HG02938 (cell line): ENCODE measurements around the gene PTTG1IP.
"Not testable (repeated sequence)": the region's sequence is repeated elsewhere in the genome, so short reads cannot be mapped to it uniquely, and the experiment has no call there.

Experiments
- ATAC-seq: cut with Tn5 transposase; IDR thresholded peaks from one replicate; pipeline ENCODE4 v1.9.1; 2021; ENCODE audit warnings: mild to moderate bottlenecking, moderate library complexity; ENCODE audit not compliant: unreplicated experiment

The PTTG1IP gene

DNA sequence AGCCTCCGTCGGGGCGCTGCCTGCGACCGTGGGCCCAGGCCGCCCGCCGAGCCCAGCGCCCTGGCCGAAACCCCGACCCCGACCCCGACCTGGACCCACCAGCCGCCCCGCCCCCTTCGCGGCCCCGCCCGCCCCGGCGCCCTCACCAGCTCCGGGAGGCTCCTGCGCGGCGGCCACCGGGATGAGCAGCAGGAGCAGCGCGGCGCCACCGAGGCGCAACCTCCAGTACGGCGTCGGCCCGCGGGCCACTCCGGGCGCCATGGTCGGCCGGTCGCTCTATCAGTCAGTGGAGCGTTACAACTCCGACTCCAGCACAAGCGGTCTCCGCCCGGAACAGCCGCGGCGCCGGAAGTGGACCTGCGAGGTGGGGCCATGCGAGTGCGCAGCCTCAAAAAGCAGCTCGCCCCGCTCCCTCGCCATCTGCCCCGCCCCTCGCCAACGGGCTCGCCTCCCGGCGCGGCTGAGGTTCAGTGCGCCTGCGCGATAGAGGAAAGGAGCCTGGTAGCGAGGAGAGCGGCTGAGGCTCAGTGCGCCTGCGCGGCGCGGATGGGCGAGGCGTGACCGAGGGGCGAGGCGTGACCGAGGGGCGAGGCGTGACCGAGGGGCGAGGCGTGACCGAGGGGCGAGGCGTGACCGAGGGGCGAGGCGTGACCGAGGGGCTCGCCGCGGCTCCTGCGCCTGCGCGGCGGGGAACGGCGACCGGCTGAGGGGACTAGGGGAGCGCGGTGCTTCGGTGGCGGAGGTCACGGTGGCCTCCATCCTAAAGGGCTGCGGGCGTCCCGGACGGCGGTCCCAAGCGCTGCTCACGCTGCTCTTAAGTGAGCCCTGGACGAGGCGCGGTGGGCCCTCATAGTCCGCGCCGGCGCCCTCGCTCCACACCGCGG, at the start of gene PTTG1IP:
Gene PTTG1IP (minus strand): TSS at position 335 of the 884 bp plus-strand sequence. CDS start 74 bp downstream, at position 261.
- peak; percentile 59 for ATAC-seq

GRCh38 chr21:44921928-44922327, 48.4 kb upstream of the PTTG1IP start:
- no peak for ATAC-seq

- no peak for ATAC-seq
These were observed 47.5 kb upstream of the PTTG1IP start, which contains the start of gene ITGB2 for GRCh38 chr21:44920694-44921604. Gene ITGB2 (minus strand): TSS chr21:44920899. CDS start chr21:44910782, 10,117 bp downstream.

DNA sequence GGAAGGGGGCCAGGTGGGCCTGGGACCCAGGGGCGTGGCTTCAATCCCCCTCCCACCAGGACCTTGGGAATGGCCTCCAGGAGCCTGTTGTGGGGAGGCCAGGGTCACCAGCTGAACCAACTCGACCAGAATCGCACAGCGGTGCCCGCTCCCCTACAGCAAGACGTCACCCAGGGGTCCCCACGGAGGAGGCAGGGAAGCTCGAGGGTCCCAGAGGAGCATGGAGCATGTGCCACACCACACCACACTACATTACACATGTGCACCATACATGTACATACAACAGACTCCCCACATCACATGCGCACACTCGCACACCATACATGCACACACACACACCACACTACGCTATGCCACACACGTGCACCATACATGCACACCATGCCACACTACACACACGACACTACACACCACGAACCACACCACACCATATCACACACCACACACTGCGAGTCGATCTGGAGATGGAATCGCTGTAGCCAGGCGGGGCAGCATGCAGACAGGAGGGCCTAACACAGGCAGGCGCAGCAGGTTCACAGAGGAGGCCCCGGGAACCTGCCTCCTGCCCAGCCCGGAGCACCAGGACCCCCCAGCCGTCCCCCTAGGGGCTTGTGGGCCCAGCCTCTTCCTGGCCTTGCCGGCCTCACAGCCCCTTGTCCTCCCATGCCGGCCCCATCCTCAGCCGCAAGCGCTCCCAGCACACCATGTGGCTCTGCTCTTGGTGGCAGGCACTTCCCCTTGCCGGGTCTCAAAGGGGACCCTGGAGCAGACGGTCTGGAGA, 46.6 kb upstream of the PTTG1IP start:
- no peak for ATAC-seq

DNA sequence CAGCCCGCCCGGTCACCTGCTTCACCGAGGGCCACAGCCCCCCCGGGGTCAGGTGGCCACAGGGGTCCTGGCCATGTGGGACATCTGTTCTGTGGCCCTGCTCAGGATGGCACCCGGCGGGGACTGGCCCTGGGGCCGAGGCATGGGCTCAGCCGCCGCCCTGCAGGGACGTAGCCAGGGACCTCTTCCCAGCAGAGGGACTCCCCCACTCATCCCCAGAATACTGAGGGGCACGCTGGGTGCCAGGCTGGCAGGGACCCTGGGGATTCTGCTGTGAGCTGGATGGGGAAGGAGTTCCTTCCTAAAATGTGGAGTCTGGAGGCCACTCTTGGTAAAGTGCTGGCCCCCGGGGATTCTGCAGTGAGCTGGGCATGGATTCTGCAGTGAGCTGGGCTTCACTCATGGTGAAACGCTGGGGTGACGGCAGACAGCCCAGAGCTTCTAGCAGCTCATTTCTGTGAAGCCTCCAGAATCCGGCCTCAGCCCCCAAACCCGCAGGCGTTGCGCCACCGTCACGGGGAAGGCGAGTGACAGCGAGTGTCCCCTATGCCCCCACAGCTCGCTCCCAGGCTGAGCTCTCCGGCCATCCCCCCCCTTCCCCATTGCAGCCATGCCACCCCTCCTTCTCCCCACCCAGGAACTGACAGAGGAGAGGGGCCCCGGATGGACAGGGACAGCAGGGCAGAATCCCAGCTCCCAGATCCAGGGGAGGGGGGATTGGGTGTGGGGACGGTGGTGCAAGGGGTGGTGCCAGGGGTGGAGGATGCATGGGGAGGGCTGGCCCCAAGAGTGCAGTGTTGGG, 45.8 kb upstream of the PTTG1IP start:
- no peak for ATAC-seq

GRCh38 chr21:44918581-44919033, 45.1 kb upstream of the PTTG1IP start:
- no peak for ATAC-seq

DNA sequence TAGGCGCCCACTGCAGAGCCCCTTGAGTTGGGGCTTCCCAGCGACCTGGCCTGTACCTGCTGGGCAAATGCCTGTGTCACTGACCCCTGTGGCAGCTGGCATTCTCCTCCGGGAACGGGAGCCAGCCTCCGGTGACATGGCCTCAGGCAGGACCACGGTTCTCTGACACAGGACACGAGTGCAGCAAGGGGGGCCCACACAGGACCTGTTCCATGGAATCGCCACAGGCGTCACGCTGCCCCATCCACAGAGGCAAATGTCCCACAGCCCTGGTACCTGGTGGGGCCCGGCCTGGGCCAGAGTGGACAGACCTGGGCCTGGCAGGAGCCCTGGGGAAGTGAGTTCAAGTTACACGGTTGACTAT, 44.6 kb upstream of the PTTG1IP start:
- no peak for ATAC-seq

DNA sequence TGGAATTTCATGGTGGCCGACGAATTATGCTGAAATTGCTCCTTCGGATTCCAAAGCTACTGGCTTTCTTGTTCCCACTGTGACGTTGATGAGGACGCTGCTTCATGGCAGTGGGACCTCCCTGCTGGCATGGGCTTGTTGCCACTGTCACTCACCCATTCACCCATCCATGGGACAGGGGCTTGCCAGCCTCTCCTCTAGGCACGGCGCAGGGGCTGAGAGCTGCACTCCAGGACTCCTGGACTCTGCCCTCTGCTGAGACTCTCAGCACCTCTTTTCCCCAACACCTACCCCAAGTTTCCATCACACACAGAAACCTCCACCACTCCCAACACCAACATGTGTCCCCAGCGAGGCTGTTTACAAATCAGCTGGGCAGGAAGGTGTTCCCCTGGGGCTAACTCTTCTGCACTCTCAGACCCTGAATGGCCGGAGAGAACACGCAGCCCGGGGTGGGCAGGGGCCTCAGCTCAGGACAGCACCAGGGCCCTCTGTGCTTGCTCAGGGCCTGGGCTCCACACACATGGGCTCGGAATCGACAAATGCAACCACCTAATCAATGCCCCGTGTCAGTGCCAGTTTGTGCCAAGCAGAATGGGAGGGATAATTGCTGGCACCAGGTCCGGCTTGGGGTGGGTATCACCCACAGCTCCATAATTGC, 44.1 kb upstream of the PTTG1IP start:
- no peak for ATAC-seq

DNA sequence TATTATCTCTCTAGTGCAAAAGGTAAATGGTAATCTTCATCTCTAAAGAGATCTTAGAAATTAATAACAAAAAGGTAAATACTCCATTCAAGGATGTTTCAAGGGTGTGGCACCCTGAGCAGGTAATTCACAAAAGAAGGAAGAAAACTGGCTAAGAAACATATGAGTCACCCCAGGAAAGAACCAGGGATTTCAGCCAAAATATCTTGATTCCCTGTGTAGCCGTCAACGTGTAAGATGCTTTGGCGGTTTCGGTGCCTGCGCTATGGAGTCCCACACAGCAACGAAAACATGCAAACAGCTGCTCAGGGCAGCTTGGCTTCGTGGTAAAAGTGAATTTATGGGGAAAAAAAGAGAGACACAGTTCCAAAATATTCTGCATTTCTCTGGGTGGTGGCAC, 43.5 kb upstream of the PTTG1IP start:
- ATAC-seq: no peak

- ATAC-seq: no peak
These were observed 40.8 kb upstream of the PTTG1IP start for GRCh38 chr21:44914176-44914874.

DNA sequence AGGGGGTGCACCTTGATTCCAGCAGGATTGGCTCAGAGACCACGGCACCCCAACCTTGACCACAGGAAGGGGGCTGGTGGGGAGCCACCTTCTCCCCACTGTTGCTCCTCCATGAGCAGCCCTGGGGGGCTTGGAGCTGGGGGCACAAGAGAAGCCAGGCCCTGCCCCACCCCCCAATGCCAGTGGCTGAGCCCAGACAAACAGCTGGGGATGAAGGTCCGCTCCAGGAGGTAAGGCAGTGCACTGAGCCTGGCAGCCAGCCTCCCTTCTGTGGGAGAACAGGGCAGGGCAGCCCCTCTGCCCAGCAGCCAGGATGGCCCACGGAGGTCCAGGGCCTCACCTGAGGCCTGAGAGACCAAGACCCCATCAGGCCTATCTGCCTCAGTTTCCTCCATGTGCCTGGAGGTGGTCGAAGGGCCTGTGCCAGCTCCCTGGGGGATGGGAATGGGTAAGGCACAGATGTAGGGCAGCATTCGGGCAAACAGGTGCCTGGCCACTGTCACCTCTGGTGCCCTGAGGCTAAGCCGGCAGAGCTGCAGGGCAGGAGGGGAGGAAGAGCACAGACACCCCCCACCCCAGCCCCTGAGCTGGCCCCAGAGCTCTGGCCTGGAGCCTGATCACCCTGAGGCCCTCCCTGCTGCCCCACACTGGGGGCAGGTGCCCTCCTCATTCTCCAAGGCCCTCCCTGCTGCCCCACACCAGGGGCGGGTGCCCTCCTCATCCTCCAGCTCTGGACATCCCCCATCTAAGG, 40.1 kb upstream of the PTTG1IP start:
- ATAC-seq: no peak

GRCh38 chr21:44912506-44913412, 39.3 kb upstream of the PTTG1IP start:
- not testable (repeated sequence) for ATAC-seq

DNA sequence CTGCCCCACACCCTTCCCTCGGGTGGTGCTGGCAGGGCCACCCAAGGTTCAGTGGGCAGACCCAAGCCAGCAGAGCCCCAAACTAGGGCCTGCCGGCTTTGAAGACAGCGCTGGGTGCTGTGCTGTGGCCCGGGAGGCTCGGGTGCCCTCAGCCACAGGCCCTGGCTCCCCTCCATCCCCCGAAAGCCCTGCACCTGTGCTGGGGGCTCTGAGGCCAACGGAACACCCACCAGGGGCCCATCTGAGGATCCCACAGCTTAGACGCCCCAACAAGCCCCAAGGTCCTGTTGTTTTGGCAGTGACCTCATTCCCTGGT, 38.6 kb upstream of the PTTG1IP start:
- no peak for ATAC-seq

GRCh38 chr21:44911384-44912157, 38.1 kb upstream of the PTTG1IP start:
- no peak for ATAC-seq

- no peak for ATAC-seq
These were observed 37.5 kb upstream of the PTTG1IP start for GRCh38 chr21:44911068-44911383.

DNA sequence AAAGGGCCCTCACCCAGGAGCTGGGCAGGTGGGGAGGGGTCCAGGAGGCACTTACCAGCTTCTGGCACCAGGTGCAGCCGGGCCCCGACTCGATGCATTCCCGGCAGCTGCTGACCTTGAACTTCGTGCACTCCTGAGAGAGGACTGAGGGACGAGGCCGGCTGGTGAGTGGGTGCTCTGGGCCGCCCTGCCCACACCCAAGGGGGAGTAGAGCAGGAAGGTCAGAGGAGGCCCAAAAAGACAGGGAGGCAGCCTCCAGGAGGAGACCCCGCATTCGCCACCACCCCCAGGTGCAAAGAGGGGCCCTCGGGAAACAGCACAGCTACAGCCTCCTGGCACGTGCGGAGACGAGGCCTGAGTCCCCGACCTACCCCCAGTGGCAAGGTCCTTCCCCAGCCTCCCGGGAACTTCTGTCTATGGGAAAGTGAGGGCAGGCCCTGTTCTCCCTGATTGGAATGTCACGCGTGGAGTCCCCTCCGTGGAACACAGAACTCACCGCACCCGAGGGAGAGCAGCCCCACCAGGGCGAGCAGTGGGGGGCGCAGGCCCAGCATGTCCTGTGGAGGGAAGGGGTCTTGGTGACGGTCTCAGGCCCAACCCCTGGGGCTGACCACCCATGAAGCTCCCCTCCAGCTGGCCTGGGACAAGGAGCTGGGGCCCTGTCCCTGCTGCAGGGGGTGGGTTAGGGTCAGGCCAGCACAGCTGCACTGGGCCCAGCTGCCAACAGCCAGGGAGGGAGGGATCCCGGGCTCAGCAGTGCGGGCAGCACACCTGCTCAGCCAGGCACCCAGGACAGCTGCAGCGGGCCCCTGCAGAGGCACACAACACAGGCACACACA, 37.0 kb upstream of the PTTG1IP start:
- ATAC-seq: no peak
